NCI-H2081 treated with DMSO at 0.1 percent for 48 hours (cell line): Measurements from ENCODE around the gene OR8A1.

ENCODE experiments used
- DNase-seq: peaks from one replicate; lab custom pipeline; 2025; lab: John Stamatoyannopoulos, UW

The OR8A1 gene

GRCh38 chr11:124569697-124570096, at the start of gene OR8A1:
TSS of gene OR8A1 (plus strand) at chr11:124569997. CDS start at chr11:124570120, 123 bp downstream.
- DNase-seq, result no peak

- no peak for DNase-seq
These were observed 49.3 kb upstream of the OR8A1 start for GRCh38 chr11:124520550-124520854.

GRCh38 chr11:124533626-124534025, 36.2 kb upstream of the OR8A1 start:
- DNase-seq, result no peak

DNA sequence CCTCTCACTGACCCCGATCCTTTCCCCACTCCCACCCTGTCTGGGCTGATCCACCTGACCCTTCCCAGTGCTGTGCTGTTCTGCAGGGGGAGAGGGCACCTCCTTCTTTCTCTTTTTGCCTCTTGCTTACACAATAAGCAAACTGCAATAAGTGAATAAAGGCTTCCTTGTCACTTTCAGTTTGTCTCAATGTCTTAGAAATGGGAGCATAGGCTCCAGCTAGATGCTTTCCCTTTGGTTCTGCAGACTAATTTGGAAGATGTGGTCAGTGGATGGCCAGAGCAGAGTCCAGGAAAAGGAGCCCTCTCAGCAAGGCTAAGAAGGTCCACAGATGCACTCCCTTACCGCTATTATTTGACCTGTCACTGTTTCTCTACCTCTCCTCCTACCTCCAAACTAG, 35.7 kb upstream of the OR8A1 start:
- DNase-seq, result no peak

GRCh38 chr11:124535552-124536232, 34.1 kb upstream of the OR8A1 start:
- DNase-seq, result no peak

DNA sequence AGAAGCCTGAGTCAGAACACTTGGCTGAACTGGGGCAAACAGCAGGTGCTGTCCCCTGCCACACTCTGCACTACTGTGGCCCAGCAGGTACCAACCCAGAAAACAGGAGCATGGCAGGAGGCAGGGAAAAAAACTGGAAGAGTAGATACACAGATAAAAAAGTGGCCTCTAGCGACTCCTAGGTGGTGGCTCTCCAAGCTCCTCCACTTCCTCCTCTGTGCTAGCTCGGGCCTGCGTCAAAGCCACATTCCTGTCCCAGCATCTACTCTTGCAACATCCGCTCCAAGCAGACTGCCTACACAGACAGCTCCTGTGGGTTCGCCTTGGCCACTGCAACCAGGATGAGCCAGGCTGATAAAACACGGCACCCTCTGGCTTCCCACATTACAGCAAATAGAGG, 33.3 kb upstream of the OR8A1 start:
- no peak for DNase-seq

DNA sequence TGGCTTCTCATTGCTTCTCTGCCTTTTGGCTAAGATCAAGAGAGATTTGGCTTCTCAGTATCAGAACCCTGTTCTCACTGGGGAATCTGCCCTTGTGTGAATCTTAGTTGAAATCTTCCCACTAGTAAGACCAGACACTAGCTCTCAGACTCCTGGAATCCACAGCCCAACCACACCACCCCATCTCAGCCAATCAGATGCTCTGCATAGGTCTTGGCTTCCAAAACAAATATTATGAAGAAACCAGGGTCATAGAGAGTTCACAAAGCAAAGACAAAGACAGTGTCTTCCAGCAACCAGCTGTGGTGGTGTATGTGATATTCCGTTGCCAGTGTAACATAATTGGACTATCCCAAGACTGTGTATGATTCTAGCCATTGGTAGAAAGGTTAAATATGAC, 31.8 kb upstream of the OR8A1 start:
- DNase-seq, result no peak

GRCh38 chr11:124541204-124541603, 28.6 kb upstream of the OR8A1 start:
- no peak for DNase-seq

DNA sequence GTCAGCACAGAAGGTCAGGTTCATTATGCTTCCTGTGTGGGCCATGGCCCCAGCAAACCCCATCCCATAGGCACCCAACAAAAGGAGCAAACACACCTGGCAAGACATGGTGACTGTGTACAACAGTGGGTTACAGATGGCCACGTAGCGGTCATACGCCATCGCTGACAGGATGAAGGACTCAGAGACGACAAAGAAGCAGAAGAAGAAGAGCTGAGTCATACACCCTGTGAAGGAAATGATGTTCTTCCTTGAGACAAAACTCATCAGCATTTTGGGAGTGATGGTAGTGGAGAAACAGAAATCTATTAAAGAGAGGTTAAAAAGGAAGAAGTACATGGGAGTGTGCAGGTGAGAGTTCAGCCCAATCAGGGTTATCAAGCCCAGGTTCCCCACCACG, 26.7 kb upstream of the OR8A1 start:
- no peak for DNase-seq

GRCh38 chr11:124543554-124543953, 26.2 kb upstream of the OR8A1 start, which contains the start of gene OR8B12:
TSS of gene OR8B12 (minus strand) at chr11:124543654. CDS start at chr11:124543654, 0 bp downstream.
- no peak for DNase-seq

DNA sequence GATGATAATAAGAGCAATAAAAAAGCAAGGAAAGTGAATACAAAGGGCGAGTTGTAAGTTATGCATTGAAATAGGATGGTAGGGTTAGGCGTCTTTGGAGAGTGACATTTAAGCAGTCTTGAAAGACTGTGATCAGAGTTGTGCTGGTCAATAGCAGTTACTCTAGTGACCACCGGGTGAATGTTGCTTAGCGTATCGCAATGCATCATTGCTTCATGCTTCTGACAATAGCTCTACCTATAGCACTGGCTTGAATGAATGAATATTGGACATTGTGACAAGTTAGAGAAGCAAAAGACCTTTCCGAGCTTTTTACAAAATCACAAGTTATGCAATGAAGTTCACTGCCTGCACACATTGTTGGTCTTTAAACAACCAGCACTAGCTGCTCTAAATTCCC, 18.6 kb upstream of the OR8A1 start:
- DNase-seq, result no peak

DNA sequence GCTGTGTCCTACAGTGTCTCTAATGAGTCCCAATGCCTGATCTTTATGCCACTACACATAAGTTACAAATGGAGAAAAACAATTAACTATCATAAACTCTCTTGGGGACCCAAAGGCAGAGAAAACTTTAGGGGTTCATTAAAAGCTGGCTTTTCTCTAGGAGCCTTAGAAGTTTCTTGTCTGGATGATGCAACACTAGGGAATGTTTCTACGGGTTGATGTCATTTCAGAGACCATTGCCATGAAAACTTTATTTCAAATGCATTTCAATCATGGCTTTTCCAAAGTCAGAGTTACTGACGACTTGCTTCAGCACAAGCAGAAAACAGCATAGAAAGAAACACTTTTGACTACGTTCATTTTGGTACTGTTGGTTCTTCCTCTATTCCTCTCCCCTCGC, 17.8 kb upstream of the OR8A1 start:
- no peak for DNase-seq

DNA sequence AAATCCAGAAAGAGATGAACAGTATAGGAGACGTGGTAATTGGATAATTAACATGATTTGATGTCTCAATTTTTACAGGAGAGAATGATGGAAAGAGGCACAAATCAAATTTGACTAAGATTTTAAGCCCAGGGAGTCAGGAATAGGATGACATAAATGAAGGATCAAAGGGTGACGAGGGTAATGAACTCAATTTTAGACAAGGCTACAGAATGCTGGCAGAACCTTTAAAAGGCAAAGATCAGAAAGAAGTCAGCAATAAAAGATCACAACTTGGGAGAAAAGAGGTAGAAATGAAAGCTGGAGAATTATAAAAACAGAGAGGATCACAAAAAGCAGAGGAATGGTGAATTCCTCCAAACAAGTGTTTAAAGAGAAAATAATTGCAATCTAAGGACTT, 13.0 kb upstream of the OR8A1 start:
- no peak for DNase-seq

DNA sequence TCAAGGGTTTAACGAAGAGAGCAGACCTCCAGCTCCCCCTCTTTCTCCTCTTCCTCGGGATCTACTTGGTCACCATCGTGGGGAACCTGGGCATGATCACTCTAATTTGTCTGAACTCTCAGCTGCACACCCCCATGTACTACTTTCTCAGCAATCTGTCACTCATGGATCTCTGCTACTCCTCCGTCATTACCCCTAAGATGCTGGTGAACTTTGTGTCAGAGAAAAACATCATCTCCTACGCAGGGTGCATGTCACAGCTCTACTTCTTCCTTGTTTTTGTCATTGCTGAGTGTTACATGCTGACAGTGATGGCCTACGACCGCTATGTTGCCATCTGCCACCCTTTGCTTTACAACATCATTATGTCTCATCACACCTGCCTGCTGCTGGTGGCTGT, 363 bp downstream of the OR8A1 start:
- DNase-seq, result no peak

GRCh38 chr11:124577716-124578427, 8.1 kb downstream of the OR8A1 start:
- no peak for DNase-seq

DNA sequence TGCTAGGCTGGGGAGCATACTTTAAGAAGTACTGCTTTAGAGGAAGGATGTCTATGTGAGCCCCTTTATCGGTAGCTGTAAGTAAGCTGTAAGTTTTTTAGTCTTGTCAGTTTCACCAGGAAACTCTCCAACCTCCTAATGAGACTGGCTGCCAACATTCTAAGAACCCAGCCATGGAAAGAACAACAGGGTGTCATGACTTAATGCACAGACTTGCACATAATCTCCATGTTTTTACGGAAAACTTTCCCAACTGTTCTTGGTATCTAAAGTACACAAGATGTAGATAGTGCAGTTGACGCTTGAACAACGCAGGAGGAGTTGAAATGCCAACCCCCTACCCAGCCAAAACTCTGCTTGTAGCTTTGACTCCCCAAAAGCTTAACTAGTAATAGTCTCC, 9.0 kb downstream of the OR8A1 start:
- no peak for DNase-seq

DNA sequence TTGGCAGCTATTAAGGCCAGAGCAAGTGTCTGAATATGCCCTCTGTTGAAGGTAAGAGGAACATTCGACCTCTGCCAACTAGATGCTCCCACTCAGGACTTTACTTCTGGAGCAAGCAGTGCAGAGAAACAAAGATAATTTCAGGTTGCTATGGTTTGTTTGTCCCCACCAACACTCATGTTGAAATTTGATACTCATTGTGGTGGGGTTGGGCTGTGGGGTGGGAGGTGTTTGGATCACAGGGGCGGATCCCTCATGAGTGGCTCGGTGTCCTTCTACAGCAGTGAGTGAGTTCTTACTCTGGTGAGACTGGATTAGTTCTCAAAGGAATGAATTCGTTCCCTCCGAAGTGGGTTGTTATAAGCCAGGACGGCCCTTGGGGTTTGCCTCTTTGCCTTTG, 12.0 kb downstream of the OR8A1 start:
- DNase-seq, result no peak

DNA sequence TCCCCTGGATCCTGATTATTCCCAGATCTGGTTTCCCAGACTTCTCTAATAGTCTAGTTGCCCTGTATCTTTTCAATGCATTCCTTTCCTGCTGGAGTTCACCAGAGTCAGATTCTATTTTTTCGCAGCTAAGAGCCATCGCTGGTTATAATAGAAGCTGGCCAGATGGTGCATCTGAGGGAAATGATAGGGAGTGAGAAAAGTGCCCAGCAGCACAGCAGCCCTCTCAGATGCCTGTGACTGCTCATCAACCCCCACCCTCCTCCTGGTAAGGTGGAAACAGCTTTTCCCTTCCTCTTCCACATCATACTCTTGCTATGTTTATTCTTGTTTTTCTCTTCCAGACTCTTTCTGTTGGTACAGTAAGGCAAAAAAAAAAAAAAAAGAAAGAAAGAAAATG, 12.8 kb downstream of the OR8A1 start:
- no peak for DNase-seq

- no peak for DNase-seq
These were observed 14.0 kb downstream of the OR8A1 start for GRCh38 chr11:124583781-124584180.

GRCh38 chr11:124584681-124585372, 15.0 kb downstream of the OR8A1 start:
- no peak for DNase-seq

GRCh38 chr11:124586238-124586860, 16.6 kb downstream of the OR8A1 start:
- no peak for DNase-seq

- no peak for DNase-seq
These were observed 21.6 kb downstream of the OR8A1 start for GRCh38 chr11:124591430-124591829.

DNA sequence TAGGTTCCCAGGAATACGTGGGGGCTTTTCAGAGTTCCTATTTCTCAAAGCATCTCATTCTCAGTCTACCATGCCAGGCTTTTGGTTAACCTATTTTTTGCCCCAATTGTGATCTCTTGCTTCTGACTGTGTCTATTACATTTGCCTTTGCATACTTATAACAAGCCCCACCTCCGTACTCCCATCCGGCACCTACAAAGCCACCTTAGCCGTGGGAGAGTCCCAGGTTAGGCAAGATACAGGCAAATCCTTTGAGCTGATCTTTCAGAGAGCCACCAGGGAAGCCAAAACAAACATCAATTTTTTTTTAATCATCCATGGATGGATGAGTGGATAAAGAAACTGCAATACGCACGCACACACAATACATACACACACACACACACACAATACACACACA, 22.8 kb downstream of the OR8A1 start:
- no peak for DNase-seq
